SK-N-SH (cell line): ENCODE results near the gene CDO1.

Source experiments
- EZH2phosphoT487 ChIP-seq: fragments of 200-600 bp; sonication (generic); IDR thresholded peaks from 2 replicates; pipeline ENCODE4 v1.6.1; 2017; ENCODE audit warnings: low read depth, mixed run types, mild to moderate bottlenecking, antibody characterized with exemption, moderate library complexity, borderline replicate concordance
- POLR2AphosphoS5 ChIP-seq: IDR thresholded peaks from 2 replicates; pipeline ENCODE4 v1.6.1; 2012; ENCODE audit warnings: low read depth, low read length
- RXRA ChIP-seq: IDR thresholded peaks from 2 replicates; pipeline ENCODE4 v1.4.0; 2012; ENCODE audit warnings: low read depth, mild to moderate bottlenecking, borderline replicate concordance
- TF ChIP-seq, protein P1 (sequence below): IDR thresholded peaks from 2 replicates; pipeline ENCODE4 v1.4.0; 2012; ENCODE audit warnings: low read depth
- TF ChIP-seq, protein P2 (sequence below): fragments of 200-600 bp; sonication (generic); IDR thresholded peaks from 2 replicates; pipeline ENCODE4 v1.6.1; 2017; ENCODE audit warnings: antibody characterized with exemption, mild to moderate bottlenecking, moderate library complexity
- TF ChIP-seq, protein P3 (sequence below): IDR thresholded peaks from 2 replicates; pipeline ENCODE4 v1.4.0; 2012; ENCODE audit warnings: low read depth, borderline replicate concordance

DNA sequence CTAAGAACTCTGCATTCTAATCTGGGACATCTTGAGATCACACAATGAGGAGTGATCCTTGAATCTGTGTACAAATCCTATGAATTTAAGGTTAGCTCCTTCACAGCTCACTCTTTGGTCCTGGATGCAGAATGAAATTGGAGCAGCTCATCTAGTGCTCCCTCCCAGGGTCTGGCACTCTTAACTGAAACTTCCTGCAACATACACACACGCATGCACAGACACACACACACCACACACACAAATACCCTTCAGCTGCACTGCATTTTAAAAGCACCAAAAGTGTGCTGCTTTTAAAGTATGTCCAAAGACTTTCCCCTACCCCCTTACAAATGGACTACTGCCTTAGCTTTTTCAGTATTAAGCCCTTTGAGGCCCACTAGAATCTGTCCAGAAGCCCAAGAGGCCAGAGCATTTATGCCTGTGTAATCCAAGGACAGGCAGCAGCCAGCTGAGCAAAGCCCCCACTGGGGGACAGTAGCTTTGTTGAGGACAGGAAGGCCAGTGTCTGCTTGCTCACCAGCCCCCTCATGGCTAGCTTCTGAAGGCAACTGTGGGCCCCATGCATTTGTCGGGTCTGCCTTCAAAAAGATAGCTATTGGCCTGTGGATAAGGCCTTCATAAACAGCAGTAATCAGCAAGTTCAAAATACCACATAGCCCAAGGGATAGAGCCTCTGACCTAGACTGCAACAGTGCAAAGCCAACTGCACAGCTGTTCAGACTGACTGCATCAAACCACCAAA, 43.6 kb downstream of the CDO1 start:
- no peak for TF ChIP-seq POLR2AphosphoS5
- TF ChIP-seq, protein P1, sequence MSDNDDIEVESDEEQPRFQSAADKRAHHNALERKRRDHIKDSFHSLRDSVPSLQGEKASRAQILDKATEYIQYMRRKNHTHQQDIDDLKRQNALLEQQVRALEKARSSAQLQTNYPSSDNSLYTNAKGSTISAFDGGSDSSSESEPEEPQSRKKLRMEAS: no peak
- TF ChIP-seq, protein P2, sequence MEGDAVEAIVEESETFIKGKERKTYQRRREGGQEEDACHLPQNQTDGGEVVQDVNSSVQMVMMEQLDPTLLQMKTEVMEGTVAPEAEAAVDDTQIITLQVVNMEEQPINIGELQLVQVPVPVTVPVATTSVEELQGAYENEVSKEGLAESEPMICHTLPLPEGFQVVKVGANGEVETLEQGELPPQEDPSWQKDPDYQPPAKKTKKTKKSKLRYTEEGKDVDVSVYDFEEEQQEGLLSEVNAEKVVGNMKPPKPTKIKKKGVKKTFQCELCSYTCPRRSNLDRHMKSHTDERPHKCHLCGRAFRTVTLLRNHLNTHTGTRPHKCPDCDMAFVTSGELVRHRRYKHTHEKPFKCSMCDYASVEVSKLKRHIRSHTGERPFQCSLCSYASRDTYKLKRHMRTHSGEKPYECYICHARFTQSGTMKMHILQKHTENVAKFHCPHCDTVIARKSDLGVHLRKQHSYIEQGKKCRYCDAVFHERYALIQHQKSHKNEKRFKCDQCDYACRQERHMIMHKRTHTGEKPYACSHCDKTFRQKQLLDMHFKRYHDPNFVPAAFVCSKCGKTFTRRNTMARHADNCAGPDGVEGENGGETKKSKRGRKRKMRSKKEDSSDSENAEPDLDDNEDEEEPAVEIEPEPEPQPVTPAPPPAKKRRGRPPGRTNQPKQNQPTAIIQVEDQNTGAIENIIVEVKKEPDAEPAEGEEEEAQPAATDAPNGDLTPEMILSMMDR: no peak
- TF ChIP-seq, protein P3, sequence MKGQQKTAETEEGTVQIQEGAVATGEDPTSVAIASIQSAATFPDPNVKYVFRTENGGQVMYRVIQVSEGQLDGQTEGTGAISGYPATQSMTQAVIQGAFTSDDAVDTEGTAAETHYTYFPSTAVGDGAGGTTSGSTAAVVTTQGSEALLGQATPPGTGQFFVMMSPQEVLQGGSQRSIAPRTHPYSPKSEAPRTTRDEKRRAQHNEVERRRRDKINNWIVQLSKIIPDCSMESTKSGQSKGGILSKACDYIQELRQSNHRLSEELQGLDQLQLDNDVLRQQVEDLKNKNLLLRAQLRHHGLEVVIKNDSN: no peak
- no peak for TF ChIP-seq EZH2phosphoT487
- no peak for TF ChIP-seq RXRA
